Measurements from ENCODE around the gene NCKAP5.

Gene NCKAP5

DNA sequence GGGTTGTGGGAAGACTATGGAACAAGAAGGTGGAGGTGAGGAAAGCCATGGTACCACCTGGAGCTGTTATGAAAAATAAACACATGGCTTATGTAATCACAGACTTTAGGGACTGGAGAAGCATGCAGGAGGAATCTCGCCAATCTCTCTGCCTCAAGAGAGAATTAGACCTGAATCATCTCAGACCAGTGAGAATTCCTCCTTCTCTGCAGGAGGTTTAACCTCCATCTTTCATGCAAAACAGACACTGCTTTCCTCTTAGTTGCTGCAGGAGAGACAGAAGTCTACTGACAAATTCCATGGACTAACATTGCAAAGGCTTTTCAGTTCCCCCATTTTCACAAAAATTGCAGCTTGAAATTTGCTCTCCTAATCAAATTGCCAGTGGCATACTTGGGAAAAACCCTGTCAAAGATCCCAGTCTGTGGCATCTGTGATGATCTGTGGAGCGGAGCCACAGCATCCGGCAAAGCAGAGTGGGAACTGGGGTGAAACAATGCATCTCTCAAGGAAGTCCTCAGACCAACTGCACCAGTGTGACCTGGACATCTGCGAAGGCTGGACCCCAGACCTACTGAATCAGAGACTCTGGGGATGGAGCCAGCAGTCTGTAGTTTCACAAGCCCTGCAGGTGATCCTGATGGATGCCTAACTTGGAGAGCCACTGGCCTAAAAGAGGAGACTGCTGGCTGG is 28.6 kb upstream of the NCKAP5 start:
- H3K4me3 ChIP-seq (ENCODE audit: low read depth in 1 of 2, low read length in 2 of 2): no peak overlapping the region
- no peaks in the 10 kb centered on the region for H3K9me3 ChIP-seq (ENCODE audit: insufficient read depth, low read length, severe bottlenecking)
- no peaks in the 10 kb centered on the region for H4K20me1 ChIP-seq (ENCODE audit: insufficient read depth, low read length)
- H3K4me1 ChIP-seq (ENCODE audit: insufficient read depth, low read length): no peaks in the 10 kb centered on the region
- no peak overlapping the region for H3K27ac ChIP-seq (ENCODE audit: low read length)
- no peak for TF ChIP-seq EZH2 (IDR thresholded peaks at IDR 0.05; ENCODE audit: borderline replicate concordance, low read depth, low read length, severe bottlenecking)
- TF ChIP-seq, protein P1, sequence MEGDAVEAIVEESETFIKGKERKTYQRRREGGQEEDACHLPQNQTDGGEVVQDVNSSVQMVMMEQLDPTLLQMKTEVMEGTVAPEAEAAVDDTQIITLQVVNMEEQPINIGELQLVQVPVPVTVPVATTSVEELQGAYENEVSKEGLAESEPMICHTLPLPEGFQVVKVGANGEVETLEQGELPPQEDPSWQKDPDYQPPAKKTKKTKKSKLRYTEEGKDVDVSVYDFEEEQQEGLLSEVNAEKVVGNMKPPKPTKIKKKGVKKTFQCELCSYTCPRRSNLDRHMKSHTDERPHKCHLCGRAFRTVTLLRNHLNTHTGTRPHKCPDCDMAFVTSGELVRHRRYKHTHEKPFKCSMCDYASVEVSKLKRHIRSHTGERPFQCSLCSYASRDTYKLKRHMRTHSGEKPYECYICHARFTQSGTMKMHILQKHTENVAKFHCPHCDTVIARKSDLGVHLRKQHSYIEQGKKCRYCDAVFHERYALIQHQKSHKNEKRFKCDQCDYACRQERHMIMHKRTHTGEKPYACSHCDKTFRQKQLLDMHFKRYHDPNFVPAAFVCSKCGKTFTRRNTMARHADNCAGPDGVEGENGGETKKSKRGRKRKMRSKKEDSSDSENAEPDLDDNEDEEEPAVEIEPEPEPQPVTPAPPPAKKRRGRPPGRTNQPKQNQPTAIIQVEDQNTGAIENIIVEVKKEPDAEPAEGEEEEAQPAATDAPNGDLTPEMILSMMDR (IDR thresholded peaks at IDR 0.05; ENCODE audit: borderline replicate concordance, extremely low read depth, low read length, poor library complexity, severe bottlenecking): no peak
- no peak overlapping the region for H2AFZ ChIP-seq (ENCODE audit: low read depth, low read length)
- DNase-seq (no peak), ATAC-seq (ENCODE audit: insufficient read depth, low read depth) (no peak)
- H3K9ac ChIP-seq (ENCODE audit: low read depth, low read length): no peak overlapping the region
- H3K27me3 ChIP-seq (ENCODE audit: insufficient read depth, low read length, poor library complexity): peaks cover 4% of the 10 kb centered on the region
- H3K4me2 ChIP-seq (ENCODE audit: insufficient read depth, low read length): no peak overlapping the region
- H3K36me3 ChIP-seq (ENCODE audit: insufficient read depth, low read length): no peaks in the 10 kb centered on the region
- no peaks in the 10 kb centered on the region for H3K79me2 ChIP-seq (ENCODE audit: insufficient read depth, low read length)

DNA sequence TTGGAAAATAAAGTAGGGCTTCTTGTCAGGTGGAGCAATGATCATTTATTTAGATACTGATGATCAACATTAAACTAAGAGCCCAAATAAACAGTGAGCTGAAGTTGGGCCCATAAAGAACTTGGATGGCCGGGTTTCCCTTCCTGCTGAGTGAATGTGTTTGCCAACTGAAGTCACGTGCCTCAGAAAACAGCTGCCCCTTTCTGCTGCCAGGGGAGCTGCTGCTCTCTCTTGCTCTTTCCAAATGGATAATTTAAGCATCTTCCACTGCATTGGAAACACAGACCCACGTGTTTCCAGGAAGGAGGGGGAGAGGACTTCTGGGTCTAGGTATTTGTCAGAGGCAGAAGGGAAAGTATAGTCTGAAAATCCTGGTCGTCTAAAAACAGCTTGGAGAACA is 22.9 kb upstream of the NCKAP5 start:
- H3K9ac ChIP-seq (ENCODE audit: low read depth, low read length): no peak overlapping the region
- H2AFZ ChIP-seq (ENCODE audit: low read depth, low read length): no peak overlapping the region
- DNase-seq (no peak), ATAC-seq (ENCODE audit: insufficient read depth, low read depth) (no peak)
- H3K4me3 ChIP-seq (ENCODE audit: low read depth in 1 of 2, low read length in 2 of 2): no peak overlapping the region
- no peaks in the 10 kb centered on the region for H3K9me3 ChIP-seq (ENCODE audit: insufficient read depth, low read length, severe bottlenecking)
- no peaks in the 10 kb centered on the region for H3K4me1 ChIP-seq (ENCODE audit: insufficient read depth, low read length)
- peaks cover 8% of the 10 kb centered on the region for H3K27me3 ChIP-seq (ENCODE audit: insufficient read depth, low read length, poor library complexity)
- H3K4me2 ChIP-seq (ENCODE audit: insufficient read depth, low read length): no peak overlapping the region
- no peak for TF ChIP-seq EZH2 (IDR thresholded peaks at IDR 0.05; ENCODE audit: borderline replicate concordance, low read depth, low read length, severe bottlenecking)
- TF ChIP-seq, protein P1 (IDR thresholded peaks at IDR 0.05; ENCODE audit: borderline replicate concordance, extremely low read depth, low read length, poor library complexity, severe bottlenecking): no peak
- no peaks in the 10 kb centered on the region for H3K79me2 ChIP-seq (ENCODE audit: insufficient read depth, low read length)
- H3K27ac ChIP-seq (ENCODE audit: low read length): no peak overlapping the region
- no peaks in the 10 kb centered on the region for H3K36me3 ChIP-seq (ENCODE audit: insufficient read depth, low read length)
- no peaks in the 10 kb centered on the region for H4K20me1 ChIP-seq (ENCODE audit: insufficient read depth, low read length)

DNA sequence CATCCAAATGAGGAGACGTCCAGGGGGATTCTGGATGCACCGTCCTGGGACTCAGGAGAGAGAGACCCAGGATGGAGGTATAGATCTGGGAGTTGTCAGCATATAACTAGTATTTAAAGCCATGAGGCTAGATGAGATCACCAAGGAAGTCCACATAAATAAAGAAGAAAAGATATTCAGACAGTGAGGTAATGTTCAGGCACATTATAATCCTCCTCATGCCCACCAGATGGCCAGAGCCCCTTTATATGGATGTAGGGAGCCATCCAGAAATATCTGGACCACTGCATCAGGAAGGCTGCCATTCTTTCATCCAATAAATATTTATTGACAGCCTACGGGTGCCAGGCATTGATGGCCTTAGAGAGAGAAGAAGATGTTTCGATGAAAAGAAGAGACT is 21.2 kb upstream of the NCKAP5 start:
- DNase-seq (no peak), ATAC-seq (ENCODE audit: insufficient read depth, low read depth) (no peak)
- Histone ChIP-seq H3K9me3 (ENCODE audit: insufficient read depth, low read length, severe bottlenecking) (no peaks in the 10 kb centered on the region), H3K27ac (ENCODE audit: low read length) (no peak overlapping the region), H3K4me2 (ENCODE audit: insufficient read depth, low read length) (no peak overlapping the region), H3K27me3 (ENCODE audit: insufficient read depth, low read length, poor library complexity) (peaks cover 8% of the 10 kb centered on the region), H3K4me3 (ENCODE audit: low read depth in 1 of 2, low read length in 2 of 2) (no peak overlapping the region), H2AFZ (ENCODE audit: low read depth, low read length) (no peak overlapping the region), H3K4me1 (ENCODE audit: insufficient read depth, low read length) (no peaks in the 10 kb centered on the region), H3K9ac (ENCODE audit: low read depth, low read length) (no peak overlapping the region), H4K20me1 (ENCODE audit: insufficient read depth, low read length) (no peaks in the 10 kb centered on the region), H3K79me2 (ENCODE audit: insufficient read depth, low read length) (no peaks in the 10 kb centered on the region), H3K36me3 (ENCODE audit: insufficient read depth, low read length) (no peaks in the 10 kb centered on the region)
- no peak for TF ChIP-seq EZH2 (IDR thresholded peaks at IDR 0.05; ENCODE audit: borderline replicate concordance, low read depth, low read length, severe bottlenecking)
- TF ChIP-seq, protein P1 (IDR thresholded peaks at IDR 0.05; ENCODE audit: borderline replicate concordance, extremely low read depth, low read length, poor library complexity, severe bottlenecking): no peak

Data from DND-41 (cell line).